ENCODE measurements around the gene CC2D1A. TPM values are rescaled to one million over a fixed set of nuclear protein-coding genes. Genes with fewer than 3 reads are reported as not detected.

CC2D1A gene
- total RNA-seq, 2 experiments from 2014 or later: 34.0 to 35.1 TPM

GRCh38 chr19:13937479-13938300 lies 31.7 kb downstream of the CC2D1A start:
- no peak overlapping the region for H3K27ac Mint-ChIP-seq
- H3K4me1 Mint-ChIP-seq: peaks cover 6% of the 10 kb centered on the region
- DNase-seq: no peak
- no peak overlapping the region for H3K4me3 Mint-ChIP-seq
- ATAC-seq: no peak
- CTCF ChIA-PET: no interaction called here
- H3K36me3 Mint-ChIP-seq: no peaks in the 10 kb centered on the region
- H3K27me3 Mint-ChIP-seq: peaks cover 4% of the 10 kb centered on the region
- H3K9me3 Mint-ChIP-seq (ENCODE audit: low read depth): no peaks in the 10 kb centered on the region

- ATAC-seq (no peak), DNase-seq (no peak)
- H3K4me1 Mint-ChIP-seq: peaks cover 6% of the 10 kb centered on the region
- H3K27ac Mint-ChIP-seq: no peak within 1 kb of the TSS
- peaks cover 4% of the 10 kb centered on the region for H3K27me3 Mint-ChIP-seq
- no peaks in the 10 kb centered on the region for H3K9me3 Mint-ChIP-seq (ENCODE audit: low read depth)
- no peaks in the 10 kb centered on the region for H3K36me3 Mint-ChIP-seq
- no peak within 1 kb of the TSS for H3K4me3 Mint-ChIP-seq
- CTCF ChIA-PET: interaction anchor here (1.2 kb wide), 1 partner anchor 35 kb away, joined by 4 read pairs; no protein-coding TSS in a partner anchor
Observed at GRCh38 chr19:13938301-13939064, 32.5 kb downstream of the CC2D1A start, which contains the start of gene PODNL1. TSS of gene PODNL1 (minus strand) at chr19:13938417. CDS start at chr19:13938181, 236 bp downstream.

DNA sequence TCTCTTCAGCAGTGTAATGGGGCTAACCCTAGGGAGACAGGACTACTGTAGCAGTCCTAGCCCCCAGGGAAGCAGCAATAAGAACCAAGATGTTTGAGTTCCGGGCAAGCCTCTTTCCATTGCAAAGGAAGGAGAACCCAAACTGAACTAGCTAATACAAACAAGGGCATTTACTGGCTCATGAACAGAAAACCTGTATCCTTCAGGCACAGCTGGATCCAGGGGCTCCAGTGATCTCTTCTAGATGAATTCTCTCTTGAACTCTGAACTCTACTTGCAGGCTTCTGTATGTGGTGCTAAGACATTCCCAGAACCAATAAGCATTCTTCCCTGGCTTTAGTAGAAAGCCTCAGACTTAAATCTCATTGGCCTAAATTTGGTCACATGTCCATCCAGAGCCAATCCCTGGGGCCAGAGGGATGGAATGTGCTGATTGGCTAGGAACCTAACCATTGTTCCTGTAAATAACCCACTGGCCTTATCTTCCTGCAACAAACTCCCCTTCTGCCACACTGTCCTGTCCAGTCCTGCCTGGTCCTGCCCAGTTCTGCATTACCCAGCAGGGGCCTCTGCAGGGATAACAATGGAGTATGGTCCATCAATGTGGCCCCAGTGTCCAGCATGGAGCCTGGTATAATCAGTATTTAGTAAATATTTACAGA lies 36.2 kb downstream of the CC2D1A start:
- no peak for ATAC-seq
- CTCF ChIA-PET: interaction anchor here (0.6 kb wide), 1 partner anchor 137 kb away, joined by 5 read pairs; no protein-coding TSS in a partner anchor

DNA sequence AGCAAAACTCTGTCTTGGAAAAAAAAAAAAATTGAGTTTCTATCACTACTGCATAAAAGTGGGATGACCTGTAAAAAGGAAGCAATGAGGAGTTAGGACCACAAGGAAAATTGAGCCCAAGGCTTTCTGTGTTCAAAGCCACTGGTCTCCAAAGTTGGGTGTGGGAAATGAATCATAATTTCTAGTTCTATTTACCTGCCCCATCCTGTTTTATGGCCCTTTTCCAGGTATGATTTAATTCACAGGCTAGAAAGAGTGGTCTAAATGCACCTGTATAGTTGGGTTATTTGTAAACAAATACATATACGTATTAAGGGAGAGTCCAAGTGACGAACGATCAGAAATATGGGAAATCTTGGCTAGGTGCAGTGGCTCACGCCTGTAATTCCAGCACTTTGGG lies 40.4 kb downstream of the CC2D1A start:
- H3K27ac Mint-ChIP-seq: no peak overlapping the region
- CTCF ChIA-PET: interaction anchor here (0.6 to 1.9 kb wide), 2 partner anchors 13 to 752 kb away, joined by 3 to 4 read pairs; no protein-coding TSS in a partner anchor
- no peaks in the 10 kb centered on the region for H3K4me1 Mint-ChIP-seq
- no peak overlapping the region for H3K4me3 Mint-ChIP-seq
- ATAC-seq (no peak), DNase-seq (no peak)
- H3K36me3 Mint-ChIP-seq: no peaks in the 10 kb centered on the region
- H3K27me3 Mint-ChIP-seq: no peaks in the 10 kb centered on the region
- H3K9me3 Mint-ChIP-seq (ENCODE audit: low read depth): no peaks in the 10 kb centered on the region

More for the DNA sequence above, 36.2 kb downstream of the CC2D1A start:
- Mint-ChIP-seq H3K36me3 (no peaks in the 10 kb centered on the region), H3K4me3 (no peak overlapping the region), H3K27ac (no peak overlapping the region), H3K27me3 (peaks cover 4% of the 10 kb centered on the region), H3K9me3 (ENCODE audit: low read depth) (no peaks in the 10 kb centered on the region), H3K4me1 (no peaks in the 10 kb centered on the region)
- no peak for DNase-seq

DNA sequence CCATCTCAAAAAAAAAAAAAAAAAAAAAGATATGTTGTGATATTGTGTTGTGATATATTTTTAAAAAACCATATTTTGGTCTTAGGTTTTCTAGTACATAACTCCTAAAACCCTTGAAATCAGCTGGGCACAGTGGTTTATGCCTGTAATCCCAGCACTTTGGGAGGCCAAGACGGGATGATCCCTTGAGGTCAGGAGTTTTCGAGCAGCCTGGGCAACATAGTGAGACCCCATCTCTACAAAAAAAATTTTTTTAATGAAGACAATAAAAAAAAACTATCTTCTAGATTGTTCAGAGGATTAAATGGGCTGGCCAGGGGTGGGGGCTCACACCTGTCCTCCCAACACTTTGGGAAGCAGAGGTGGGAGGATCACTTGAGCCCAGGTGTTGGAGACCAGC lies 45.0 kb downstream of the CC2D1A start:
- CTCF ChIA-PET: interaction anchor here (0.5 to 1.6 kb wide), 3 partner anchors 60 to 369 kb away, joined by 3 read pairs; no protein-coding TSS in a partner anchor
- no peak for DNase-seq
- Mint-ChIP-seq H3K27ac (no peak overlapping the region), H3K9me3 (ENCODE audit: low read depth) (no peaks in the 10 kb centered on the region), H3K36me3 (peaks cover 8% of the 10 kb centered on the region), H3K4me3 (no peak overlapping the region), H3K4me1 (peaks cover 23% of the 10 kb centered on the region), H3K27me3 (no peaks in the 10 kb centered on the region)
- ATAC-seq: no peak

DNA sequence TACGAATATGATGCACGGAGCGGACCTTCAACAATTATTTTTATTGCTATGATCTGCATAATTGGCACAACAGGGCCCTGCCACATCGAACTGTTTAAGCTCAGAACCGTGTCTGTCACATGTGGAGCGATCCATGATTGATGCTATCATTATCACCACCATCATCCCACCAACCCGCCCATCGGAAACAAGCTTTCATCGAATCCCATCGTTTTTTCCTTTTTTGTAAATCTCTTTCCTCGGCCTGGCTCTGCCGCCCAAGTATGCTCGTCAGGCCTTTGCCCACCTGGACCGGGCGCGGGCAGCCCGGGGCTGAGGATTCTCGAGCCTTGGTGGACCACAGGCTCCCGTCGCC lies 45.8 kb downstream of the CC2D1A start:
- H3K36me3 Mint-ChIP-seq: peaks cover 12% of the 10 kb centered on the region
- H3K9me3 Mint-ChIP-seq (ENCODE audit: low read depth): no peaks in the 10 kb centered on the region
- peak overlapping the region; percentile 92 for H3K4me3 Mint-ChIP-seq
- peak overlapping the region; percentile 81 for H3K27ac Mint-ChIP-seq
- CTCF ChIA-PET: interaction anchor here (0.6 to 3.8 kb wide), 11 partner anchors 30 to 781 kb away, joined by 3 to 25 read pairs (median 3); partner anchors contain the start of gene IL27RA
- ATAC-seq (peak; percentile 5), DNase-seq (no peak)
- no peaks in the 10 kb centered on the region for H3K27me3 Mint-ChIP-seq
- H3K4me1 Mint-ChIP-seq: peaks cover 23% of the 10 kb centered on the region

DNA sequence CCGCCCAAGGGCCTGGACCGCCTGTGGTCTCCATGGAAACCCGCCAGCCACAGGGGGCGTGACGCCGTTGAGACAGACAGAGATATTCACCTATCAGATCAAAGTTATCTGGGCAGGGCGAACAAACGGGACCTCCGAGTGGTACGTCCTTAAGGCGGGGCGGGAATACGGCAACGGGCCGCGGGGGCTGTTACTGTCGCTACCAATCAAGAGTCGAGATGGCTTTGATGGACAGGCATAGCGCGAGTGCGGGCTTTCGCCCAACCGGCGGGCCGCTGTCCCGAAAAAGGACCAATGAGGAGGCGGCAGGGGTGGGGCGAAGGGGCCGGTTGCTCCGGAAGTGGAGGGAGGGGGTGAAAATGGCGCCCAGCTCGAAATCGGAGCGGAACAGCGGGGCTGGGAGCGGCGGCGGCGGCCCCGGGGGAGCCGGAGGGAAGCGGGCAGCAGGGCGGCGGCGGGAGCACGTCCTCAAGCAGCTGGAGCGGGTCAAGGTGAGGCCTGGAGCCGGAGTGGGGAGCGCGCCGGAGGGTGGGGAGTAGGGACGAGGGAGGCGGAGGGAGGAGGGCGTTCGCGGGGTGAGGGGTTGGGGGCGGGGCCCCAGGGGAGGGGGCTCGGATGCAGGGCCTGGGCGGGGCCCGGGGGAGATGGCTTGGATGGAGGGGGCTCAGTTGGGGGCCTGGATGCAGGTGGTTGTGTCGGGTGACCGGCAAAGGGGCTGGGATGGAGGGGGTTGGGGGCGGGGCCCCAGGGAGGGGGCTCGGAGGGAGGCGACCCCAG lies 46.3 kb downstream of the CC2D1A start, which contains the start of gene DCAF15:
Gene DCAF15, plus strand, starts transcription at position 356 of the 777 bp plus-strand sequence. Its CDS starts 4 bp downstream, at position 360.
- Mint-ChIP-seq H3K36me3 (peaks cover 14% of the 10 kb centered on the region), H3K9me3 (ENCODE audit: low read depth) (no peaks in the 10 kb centered on the region), H3K4me3 (peak within 1 kb of the TSS; percentile 92), H3K4me1 (peaks cover 23% of the 10 kb centered on the region), H3K27me3 (no peaks in the 10 kb centered on the region), H3K27ac (peak within 1 kb of the TSS; percentile 81)
- peak; percentile 100 for DNase-seq
- ATAC-seq: peak; percentile 99
- CTCF ChIA-PET: interaction anchor here (0.6 to 3.8 kb wide), 16 partner anchors 26 to 781 kb away, joined by 3 to 25 read pairs (median 4); partner anchors contain the start of genes IL27RA and MISP3

- peak overlapping the region; percentile 92 for H3K4me3 Mint-ChIP-seq
- H3K4me1 Mint-ChIP-seq: peaks cover 23% of the 10 kb centered on the region
- H3K27me3 Mint-ChIP-seq: no peaks in the 10 kb centered on the region
- peaks cover 14% of the 10 kb centered on the region for H3K36me3 Mint-ChIP-seq
- ATAC-seq (no peak), DNase-seq (peak; percentile 48)
- CTCF ChIA-PET: interaction anchor here (0.8 to 3.8 kb wide), 14 partner anchors 25 to 395 kb away, joined by 3 to 25 read pairs (median 6); partner anchors contain the start of genes IL27RA and MISP3
- H3K27ac Mint-ChIP-seq: peak overlapping the region; percentile 75
- H3K9me3 Mint-ChIP-seq (ENCODE audit: low read depth): no peaks in the 10 kb centered on the region
Observed at GRCh38 chr19:13952931-13953531, 47.0 kb downstream of the CC2D1A start.

DNA sequence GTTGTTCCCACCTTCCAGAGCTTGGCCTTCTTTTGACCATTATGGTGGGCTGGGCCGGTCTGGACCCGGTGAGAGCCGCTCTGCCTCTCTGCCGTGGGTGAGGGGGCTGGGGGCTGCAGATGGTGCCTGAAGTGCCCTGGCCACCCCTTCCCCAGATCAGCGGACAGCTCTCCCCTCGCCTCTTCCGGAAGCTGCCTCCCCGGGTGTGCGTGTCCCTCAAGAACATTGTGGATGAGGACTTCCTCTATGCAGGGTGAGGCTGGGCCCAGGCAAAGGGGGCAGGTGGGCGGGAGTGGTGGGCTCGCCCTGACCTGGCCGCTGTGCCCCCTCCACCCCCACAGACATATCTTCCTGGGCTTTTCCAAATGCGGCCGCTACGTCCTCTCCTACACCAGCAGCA lies 48.2 kb downstream of the CC2D1A start:
- H3K27me3 Mint-ChIP-seq: no peaks in the 10 kb centered on the region
- DNase-seq (no peak), ATAC-seq (no peak)
- H3K36me3 Mint-ChIP-seq: peaks cover 14% of the 10 kb centered on the region
- no peaks in the 10 kb centered on the region for H3K9me3 Mint-ChIP-seq (ENCODE audit: low read depth)
- CTCF ChIA-PET: interaction anchor here (1.1 to 3.8 kb wide), 3 partner anchors 73 to 105 kb away, joined by 7 to 25 read pairs (median 10); no protein-coding TSS in a partner anchor
- peak overlapping the region; percentile 92 for H3K4me3 Mint-ChIP-seq
- no peak overlapping the region for H3K27ac Mint-ChIP-seq
- H3K4me1 Mint-ChIP-seq: peaks cover 23% of the 10 kb centered on the region

GRCh38 chr19:13955662-13956364 lies 49.8 kb downstream of the CC2D1A start:
- H3K4me3 Mint-ChIP-seq: no peak overlapping the region

GRCh38 chr19:13956365-13956744 lies 50.4 kb downstream of the CC2D1A start:
- Mint-ChIP-seq H3K4me3 (no peak overlapping the region), H3K27ac (no peak overlapping the region), H3K4me1 (peaks cover 23% of the 10 kb centered on the region), H3K27me3 (no peaks in the 10 kb centered on the region), H3K36me3 (peaks cover 18% of the 10 kb centered on the region), H3K9me3 (ENCODE audit: low read depth) (no peaks in the 10 kb centered on the region)
- ATAC-seq (no peak), DNase-seq (no peak)
- CTCF ChIA-PET: interaction anchor here (0.6 to 1.2 kb wide), 2 partner anchors 16 to 119 kb away, joined by 3 read pairs; no protein-coding TSS in a partner anchor

More at GRCh38 chr19:13955662-13956364, 49.8 kb downstream of the CC2D1A start:
- peaks cover 17% of the 10 kb centered on the region for H3K36me3 Mint-ChIP-seq
- no peaks in the 10 kb centered on the region for H3K27me3 Mint-ChIP-seq
- no peaks in the 10 kb centered on the region for H3K9me3 Mint-ChIP-seq (ENCODE audit: low read depth)
- no peak overlapping the region for H3K27ac Mint-ChIP-seq
- H3K4me1 Mint-ChIP-seq: peaks cover 23% of the 10 kb centered on the region
- ATAC-seq: no peak
- CTCF ChIA-PET: interaction anchor here (0.6 to 1.2 kb wide), 3 partner anchors 17 to 119 kb away, joined by 3 read pairs; no protein-coding TSS in a partner anchor
- no peak for DNase-seq

Measured in activated CD8-positive, alpha-beta memory T cell treated with anti-CD3 and anti-CD28 coated beads, Interleukin-2, amount 10 ng/mL, durations not matched to agents 7 days and 5 days (primary cell).